ENCODE results near the gene UST.

GRCh38 chr6:149041953-149042352 lies 295.1 kb downstream of the UST start:
- TF ChIP-seq CTCF (optimal IDR thresholded peaks at IDR 0.05 in 1 of 3, IDR thresholded peaks at IDR 0.05 in 1 of 3, conservative IDR thresholded peaks at IDR 0.05 in 1 of 3; ENCODE audit: extremely low read depth in 1 of 3, insufficient read depth in 2 of 3, low read length in 3 of 3) (no peak), EZH2 (IDR thresholded peaks at IDR 0.05; ENCODE audit: low read length) (no peak)
